Fibroblast of mammary gland (primary cell): ENCODE measurements around the gene RAPGEF2.

Experiments
- DNase-seq: peaks from one replicate; pipeline ENCODE4 v3.0.0-alpha.2; 2010; ENCODE audit warnings: low read depth
- H3K4me3 ChIP-seq: 2 replicates; pipeline ENCODE4 v1.5.1; 2011; ENCODE audit warnings: low read depth, mild to moderate bottlenecking, low read length, moderate library complexity; ENCODE audit not compliant: control insufficient read depth
- CTCF ChIP-seq: conservative IDR thresholded peaks from 2 replicates; pipeline ENCODE4 v1.5.1; 2011; ENCODE audit warnings: low read depth, low read length, inconsistent platforms; ENCODE audit not compliant: control insufficient read depth, insufficient read depth

Gene RAPGEF2

GRCh38 chr4:159343116-159343515 is 240.2 kb downstream of the RAPGEF2 start:
- TF ChIP-seq CTCF = no peak
- DNase-seq = no peak

GRCh38 chr4:159344877-159345276 is 242.0 kb downstream of the RAPGEF2 start:
- TF ChIP-seq CTCF = no peak
- DNase-seq = no peak
- no peak overlapping the region for H3K4me3 ChIP-seq

More at GRCh38 chr4:159343116-159343515, 240.2 kb downstream of the RAPGEF2 start:
- H3K4me3 ChIP-seq = no peak overlapping the region

GRCh38 chr4:159346681-159347080 is 243.8 kb downstream of the RAPGEF2 start:
- no peak overlapping the region for H3K4me3 ChIP-seq
- TF ChIP-seq CTCF = no peak
- DNase-seq = no peak

- TF ChIP-seq CTCF = no peak
- no peak overlapping the region for H3K4me3 ChIP-seq
These were observed 244.9 kb downstream of the RAPGEF2 start for GRCh38 chr4:159347813-159348212.

GRCh38 chr4:159349332-159349731 is 246.5 kb downstream of the RAPGEF2 start:
- DNase-seq = no peak
- no peak for TF ChIP-seq CTCF
- no peak overlapping the region for H3K4me3 ChIP-seq

More at GRCh38 chr4:159347813-159348212, 244.9 kb downstream of the RAPGEF2 start:
- DNase-seq = no peak

- TF ChIP-seq CTCF = no peak
- no peak overlapping the region for H3K4me3 ChIP-seq
- no peak for DNase-seq
These were observed 249.7 kb downstream of the RAPGEF2 start for GRCh38 chr4:159352609-159353008.
